GM21528 (cell line): ENCODE results near the gene ACER1.
"Not testable (repeated sequence)": the region's sequence is repeated elsewhere in the genome, so short reads cannot be mapped to it uniquely, and the experiment has no call there.

Experiments
- ATAC-seq: cut with Tn5 transposase; IDR thresholded peaks from one replicate; pipeline ENCODE4 v1.9.1; 2021; ENCODE audit warnings: mild to moderate bottlenecking, moderate library complexity; ENCODE audit not compliant: unreplicated experiment, low FRiP score

ACER1 gene

DNA sequence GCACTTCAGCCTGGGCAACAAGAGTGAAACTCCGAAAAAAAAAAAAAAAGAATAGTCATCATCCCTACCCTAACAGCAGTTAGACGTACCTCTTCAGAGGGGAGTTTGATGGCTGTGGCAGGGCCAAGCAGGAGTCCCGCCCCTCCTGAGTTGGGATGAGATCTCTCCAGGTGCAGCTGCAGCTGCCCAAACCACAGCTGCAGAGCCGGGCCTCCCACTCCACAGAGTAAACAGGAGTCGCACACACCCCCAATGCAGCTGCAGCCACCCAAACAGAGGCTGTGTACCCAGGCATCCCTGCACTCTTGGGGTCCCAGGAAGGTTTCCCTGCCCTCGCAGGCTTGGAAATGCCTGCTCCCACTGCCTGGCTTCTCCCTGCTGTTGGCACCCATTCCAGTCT lies 36.2 kb downstream of the ACER1 start:
- no peak for ATAC-seq

DNA sequence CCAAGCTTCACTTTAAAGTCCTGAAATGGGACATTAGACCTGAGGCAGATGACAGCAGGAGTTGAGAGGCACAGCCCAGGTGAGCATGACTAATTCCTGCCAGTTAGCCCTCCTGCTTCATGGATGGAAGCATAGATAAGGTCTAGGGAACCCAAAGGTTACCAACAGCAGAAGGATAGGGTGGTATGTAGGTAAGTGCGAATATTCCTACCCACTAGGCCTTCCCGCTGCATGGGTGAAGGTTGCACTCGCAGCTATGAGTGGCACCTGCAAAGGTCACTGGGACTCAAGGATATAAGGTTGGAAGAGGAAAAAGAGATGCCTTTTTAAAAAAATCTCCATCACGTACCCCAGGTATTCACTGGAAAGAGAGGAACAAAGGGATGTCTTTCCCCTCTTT lies 41.4 kb downstream of the ACER1 start:
- ATAC-seq: no peak

DNA sequence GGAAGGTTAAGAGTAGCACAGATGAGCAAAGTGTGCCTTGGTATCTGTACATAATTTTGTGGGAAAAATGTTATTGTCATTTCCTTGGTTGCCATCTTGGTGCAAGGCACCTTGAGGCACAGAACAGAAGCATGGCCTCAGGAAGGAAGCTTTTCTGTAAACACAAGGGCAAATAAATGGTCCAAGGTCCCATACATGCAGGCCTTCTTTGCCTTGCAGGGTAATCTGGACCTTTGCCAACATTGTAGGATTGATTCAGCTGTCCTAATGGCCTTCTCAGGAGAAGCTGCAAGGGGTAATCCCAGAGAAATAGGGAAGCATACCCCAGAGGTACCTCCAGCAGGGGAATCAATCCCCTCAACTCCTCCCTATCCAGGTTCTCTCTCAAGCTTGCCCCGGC lies 44.7 kb downstream of the ACER1 start:
- ATAC-seq: no peak

DNA sequence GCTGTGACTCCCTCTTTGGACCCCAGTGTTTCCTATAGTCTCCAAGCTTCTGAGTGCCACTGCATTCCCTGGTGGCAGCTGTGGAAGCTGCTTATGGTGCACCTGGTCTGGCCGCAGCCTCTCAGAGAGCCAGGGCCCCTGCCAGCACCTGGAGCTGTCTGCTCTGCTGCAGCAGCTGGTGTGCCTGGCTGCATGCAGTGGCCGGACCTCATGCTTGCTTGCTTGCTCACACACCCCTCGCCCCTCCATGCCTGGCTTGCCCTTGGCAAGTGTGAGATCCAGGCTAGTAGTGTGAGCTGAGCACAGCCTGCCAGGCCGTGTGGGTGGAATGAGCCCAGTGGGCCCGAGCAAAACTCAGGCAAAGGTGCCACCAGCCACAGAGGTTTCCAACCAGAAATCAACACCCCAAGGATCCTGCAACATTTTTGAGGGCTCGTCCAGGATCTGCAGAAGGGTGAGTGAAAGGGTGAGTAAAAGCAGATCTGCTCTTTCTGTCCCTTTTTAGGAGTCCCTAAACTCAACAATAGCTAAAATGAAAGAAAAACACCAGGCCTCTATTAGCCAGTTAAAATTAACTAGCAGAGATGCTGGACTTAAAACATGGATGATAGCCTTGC lies 46.0 kb downstream of the ACER1 start:
- no peak for ATAC-seq

DNA sequence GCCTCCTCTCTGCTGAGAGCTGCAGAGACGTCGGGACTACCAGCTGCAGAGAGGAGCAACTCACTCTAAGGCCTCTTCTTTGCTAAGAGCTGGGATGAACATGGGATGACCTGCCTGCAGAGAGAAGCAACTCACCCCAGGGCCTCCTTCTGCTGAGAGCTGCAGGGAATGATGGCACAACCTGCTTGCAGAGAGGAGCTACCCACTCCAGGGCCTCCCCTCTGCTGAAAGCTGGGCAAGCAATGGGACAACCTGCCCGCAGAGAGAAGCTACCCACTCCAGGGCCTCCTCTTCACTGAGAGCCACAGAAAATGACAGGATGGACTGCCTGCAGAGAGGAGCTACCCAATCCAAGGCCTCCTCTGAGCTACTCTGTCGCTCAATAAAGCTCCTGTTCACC lies 46.7 kb downstream of the ACER1 start:
- no peak for ATAC-seq

DNA sequence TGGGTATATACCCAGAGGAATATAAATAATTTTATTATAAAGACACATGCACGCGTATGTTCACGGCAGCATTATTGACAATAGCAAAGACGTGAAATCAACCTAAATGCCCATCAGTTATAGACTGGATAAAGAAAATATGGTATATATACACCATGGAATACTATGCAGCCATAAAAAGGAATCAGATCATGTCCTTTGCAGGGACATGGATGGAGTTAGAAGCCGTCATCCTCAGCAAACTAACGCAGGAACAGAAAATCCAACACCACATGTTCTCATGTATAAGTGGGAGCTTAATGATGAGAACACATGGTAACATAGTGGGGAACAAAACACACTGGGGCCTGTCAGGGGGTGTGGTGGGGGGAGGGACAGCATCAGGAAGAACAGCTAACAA lies 51.0 kb downstream of the ACER1 start:
- not testable (repeated sequence) for ATAC-seq

DNA sequence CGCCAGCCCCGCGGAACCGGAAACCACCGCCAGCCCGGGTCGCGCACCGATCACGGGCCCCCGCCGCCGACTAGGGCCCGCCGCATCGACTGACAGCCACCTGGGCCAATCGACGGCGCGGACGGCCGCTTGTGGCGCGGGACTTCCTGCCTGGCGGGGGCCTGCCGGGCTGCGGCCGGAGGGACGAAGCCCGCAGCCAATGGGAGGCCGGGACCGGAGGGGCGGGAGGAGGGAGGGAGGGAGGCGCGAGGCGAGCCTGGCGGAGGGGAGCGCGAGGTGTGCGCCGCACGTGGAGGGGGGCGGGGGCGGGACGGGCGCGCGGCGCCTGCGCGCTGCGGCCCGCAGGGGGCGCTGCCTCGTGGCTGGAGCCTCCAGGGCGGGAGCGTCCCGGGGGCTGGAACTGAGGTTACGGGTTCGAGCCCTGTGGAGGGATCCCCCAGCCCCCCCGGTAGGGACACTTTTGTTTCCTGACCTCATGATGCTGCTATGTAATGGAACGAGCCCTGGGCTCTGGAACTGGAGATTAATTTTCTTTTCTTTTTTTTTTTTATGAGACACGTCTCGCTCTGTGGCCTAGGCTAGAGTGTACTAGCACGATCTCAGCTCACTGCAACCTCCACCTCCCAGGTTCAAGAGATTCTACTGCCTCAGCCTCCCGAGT lies 53.4 kb downstream of the ACER1 start, which contains the start of gene MLLT1:
MLLT1 (minus strand) TSS at position 45 of the 661 bp plus-strand sequence. CDS start 191 bp downstream, outside the sequence.
- ATAC-seq: peak; percentile 75

DNA sequence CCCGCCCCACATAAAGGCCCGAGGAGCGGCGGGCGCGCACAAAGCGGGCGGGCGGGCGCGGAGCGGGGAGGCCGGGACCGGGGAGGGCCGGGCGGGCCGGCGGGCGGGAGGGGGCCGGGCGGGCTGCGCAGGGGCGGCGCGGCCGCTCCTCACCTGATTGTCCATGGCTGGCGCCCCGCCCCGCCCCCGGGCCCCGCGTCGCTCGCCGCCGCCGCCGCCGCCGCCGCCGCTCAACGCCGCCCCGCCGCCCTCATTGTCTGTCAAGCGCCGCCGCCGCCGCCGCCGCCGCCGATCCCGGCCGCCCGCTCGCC lies 53.8 kb downstream of the ACER1 start:
- peak; percentile 39 for ATAC-seq

DNA sequence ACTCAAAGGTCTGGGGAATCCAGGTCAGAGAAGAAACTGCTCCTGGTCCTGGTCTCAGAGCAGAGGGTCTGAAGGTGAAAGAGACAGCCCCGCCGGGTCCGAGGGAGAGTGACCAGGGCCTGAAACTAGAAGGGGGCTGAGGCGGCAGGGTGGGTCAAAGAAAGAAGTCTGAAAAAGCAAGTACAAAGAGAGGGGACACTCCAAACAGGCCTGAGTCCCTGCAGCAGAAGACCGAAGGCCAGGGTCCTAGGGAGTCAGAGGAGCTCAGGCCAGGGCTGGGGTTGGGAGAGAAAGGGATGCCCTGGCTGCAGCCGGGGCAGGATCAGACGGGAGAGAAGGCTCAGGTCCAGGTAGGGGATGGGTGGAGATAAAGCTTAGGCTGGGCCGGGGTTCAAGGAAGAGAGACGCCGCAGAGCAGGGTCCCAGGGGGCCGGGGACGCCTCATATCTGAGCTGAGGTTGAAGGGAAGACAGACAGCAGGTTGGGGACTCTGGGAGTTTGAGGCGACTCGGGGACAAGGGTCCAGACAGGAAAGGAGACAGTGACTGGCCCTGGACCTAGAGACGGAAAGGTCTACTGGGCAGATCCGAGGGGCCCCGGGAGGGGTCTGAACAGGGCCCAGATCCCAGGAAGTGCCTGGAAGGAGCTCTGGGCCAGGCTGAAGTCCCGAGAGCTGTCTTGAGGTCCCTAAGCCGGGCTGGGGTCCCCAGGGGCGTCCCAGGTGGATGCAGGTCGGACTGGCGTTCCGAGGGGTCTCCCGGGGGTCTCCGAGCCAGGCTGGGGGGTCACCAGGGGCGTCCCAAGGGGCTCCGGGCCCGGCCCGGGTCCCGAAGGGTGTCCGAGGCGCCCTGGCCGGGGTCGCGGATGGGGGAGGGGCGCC lies 54.4 kb downstream of the ACER1 start:
- ATAC-seq: peak; percentile 5

DNA sequence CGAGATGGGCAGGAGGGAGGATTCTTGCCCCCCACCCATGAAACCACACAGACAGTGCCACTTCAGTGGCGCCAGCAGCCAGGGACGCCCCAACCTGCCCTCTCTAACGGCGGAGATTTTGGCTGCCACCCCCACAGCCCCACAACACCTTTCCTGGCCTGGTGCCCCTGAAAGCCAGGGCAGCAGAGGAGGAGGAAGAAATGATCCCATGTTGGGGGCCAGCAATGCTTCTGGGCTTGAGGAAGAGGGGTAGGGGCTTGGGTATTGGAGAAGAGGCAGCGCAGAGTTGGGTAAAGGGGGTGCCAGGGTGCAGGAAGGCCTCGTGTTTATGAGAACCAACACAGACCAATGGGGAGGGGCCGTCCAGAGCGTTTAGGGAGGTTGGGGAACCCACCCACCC lies 55.4 kb downstream of the ACER1 start:
- no peak for ATAC-seq

DNA sequence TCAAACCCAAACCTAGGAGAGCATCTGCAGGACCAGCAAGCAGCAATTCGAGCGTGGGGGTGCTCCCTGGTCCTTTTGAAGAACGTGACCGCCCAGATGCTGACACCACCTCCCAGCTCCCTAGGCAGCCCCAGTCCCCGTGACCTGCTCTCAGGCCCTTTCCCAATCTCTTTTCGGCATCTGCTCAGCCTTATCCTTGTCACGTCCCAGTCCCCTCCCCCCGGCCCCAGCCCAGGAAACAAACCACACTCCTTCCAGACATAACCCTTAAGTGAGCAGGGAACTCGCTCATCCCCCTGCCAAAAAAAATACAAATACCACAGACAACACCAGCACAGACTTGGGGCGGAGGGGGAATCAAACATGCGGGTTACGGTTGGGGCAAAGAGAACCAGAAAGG lies 57.0 kb downstream of the ACER1 start:
- ATAC-seq: no peak

DNA sequence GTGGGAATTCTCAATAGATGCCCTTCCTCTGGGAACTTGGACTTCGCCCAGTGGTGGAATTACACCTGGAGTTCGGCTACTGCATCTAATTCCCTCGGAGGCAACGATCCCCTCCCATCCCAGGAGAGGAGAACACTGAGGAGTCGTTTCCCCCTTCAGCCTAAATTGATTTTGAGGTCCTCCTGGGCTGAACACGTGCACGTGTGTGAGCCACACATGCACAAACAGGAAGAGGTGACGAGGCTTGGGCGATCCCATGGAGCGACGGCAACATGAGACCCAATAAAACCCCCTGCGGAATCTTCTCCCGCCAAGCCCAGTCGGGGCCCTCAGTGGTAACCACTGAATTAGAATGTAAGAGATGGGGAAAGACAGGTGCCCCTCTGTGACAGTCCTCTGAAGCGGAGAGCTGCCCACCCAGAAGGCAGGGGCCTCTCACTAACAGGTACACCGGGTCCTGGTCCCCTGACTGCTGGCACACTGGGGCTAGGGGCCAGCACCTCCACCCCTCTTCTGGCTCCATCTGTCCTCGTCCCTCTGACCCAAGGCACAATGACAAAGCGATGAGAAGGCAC lies 58.2 kb downstream of the ACER1 start:
- ATAC-seq: no peak

DNA sequence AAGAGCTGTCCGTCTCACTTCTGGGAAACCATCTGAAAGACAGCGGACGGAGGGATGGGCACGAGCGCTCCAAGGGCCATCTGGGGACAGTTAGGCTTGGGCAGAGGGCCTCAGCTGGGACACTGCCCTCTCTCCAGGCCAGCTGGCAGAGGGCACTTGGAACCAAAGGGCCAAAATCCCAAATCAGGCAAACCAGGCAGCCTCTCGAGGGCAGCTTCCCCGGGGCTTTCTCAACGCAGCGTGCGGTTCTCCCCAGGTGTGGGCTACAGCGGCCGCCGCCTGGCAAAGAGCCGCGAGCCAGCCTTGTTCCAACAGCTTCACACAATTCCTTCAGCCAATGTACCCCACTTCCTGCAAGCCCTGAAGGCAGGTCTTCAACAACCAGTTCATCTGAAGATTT lies 58.7 kb downstream of the ACER1 start:
- no peak for ATAC-seq

DNA sequence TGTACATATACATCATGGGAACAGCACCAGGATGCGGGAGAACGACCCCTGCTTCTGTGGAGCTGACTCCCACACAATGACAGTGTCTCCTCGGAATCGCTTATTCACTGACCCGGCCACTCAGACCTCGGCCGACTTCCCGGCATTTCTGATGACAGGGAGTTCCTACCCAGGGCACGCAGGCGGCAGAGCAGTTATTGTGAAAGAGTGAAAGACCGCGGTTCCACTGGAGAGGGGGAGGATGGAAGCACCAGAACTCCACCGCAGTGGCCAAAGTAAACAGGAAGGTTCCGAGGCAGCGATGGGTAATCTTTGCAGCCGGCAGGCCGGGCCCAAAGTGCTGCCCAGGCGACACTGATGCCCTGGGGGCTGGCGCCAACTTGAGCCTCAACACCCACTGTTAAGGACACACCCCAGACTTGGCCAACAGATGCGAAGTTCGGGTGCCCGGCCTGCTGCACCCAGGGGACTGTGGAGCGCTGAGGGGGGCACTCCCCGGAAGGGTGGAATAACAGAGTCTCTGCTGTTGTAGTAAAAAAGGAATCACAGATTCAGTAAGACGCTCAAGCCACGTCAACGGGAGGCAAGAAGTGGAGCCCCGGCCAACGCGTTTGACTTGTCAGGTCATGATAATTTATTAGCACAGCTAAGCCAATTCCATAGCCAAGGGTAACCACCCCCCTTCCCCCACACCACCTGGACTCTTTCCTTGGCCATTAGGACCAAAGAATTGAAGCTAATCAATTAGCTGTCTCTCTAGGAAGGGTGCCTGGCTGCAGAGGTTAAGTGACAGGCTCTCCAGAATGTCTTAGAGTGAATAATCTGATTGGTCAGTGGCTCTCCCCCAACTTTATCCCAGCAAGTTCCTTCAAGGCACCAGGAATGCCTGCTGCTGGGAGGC lies 59.5 kb downstream of the ACER1 start:
- ATAC-seq: no peak

DNA sequence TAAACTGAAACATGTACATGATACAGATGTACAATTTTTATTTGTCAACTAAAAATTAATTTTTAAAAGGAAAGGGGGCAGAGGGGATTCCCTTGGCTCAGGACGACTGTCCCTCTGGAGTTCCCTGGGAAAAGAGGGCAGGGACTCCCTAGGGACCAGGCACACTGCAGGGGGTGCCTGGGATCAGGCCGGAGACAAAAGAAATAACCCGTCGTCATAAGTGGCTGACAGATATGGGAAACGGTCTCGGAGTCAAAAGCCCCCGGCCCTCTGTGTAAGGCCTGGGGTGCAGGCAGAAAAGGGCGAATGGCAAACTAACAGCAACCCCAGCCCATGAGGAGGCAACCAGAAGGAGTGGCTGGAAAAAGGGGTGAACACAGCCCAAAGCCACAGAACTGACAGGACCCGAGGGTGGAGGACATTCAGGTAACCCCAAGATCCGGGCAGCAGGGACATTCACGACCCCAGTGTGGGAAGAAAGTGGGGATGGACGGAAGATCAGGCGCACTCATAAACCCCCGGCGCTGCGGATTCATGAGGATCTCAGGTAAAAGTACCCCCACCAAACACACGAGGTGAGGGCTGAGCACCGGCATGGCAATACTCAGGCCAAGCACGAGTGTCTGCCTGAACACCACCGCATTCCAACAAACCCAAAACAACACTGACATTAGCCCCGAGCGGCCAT lies 60.4 kb downstream of the ACER1 start:
- no peak for ATAC-seq

DNA sequence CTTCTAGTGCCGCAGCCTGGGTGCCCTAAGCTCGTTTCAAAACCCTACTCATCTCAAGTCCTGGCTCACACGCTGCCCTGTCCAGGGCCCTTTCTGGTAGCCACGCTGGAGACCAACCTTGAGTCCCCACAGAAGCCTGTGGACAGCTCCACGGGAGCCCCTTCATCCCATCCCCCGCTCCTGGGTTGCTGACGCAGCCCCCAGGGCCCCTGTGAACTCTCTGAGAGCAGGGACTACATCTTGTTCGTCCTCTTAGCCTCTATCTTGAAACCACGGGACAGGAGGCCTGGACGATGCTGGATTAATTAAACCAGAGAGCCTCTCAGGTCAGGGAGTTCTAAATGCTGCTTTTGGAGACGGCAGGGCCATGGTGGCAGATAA lies 61.0 kb downstream of the ACER1 start:
- ATAC-seq: no peak

DNA sequence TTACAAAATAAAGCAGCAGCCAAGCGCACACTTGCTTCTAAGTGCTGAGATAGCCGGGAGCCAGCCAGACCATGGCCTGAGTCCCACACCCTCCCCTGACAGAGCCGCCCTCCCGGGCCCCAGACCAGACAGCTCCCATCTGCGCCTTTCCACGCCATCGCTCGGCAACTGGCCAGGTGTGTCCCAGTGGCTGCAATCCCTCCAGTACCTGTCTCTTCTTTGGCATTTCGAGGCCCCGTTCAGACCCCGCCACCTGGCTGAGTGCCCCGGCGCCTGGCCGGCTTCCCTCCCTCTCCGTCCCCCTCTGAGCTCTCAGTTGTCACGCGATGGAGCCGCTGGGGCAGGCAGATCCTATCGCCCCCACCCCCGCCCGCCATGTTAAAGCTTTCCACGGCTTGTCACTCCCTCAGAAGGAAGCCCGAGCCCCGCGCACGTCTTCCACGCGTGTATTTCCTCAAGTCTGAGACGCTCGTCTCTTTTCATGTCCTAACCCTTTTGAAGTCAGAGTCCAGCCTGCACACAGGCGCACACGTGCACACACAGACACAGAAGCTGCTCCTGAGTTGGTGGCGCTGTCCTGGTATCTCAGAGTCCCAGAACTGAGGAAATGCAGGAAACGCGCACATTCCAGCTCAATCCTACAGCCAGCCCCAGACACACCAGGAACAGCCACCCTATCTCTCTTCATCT lies 61.5 kb downstream of the ACER1 start:
- ATAC-seq: no peak

DNA sequence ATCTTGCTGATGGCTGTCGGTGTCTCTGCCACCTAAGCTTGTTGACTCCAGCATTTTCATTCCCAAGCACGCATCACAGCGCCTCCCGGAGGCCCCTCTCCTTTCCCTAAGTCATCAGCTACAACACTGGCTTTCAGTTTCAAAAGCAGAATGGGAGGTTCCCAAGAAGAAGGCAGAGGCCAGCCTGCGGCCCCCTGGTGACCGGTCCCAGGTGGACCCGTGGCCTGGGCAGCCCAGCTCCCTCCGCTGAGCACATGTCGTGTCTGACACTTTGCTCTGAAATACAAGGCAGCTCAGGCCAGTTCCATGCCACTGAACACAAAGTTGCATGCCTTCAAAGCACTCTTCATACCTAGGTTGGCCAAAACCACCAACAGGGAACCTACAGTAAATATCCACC lies 62.2 kb downstream of the ACER1 start:
- ATAC-seq: no peak

DNA sequence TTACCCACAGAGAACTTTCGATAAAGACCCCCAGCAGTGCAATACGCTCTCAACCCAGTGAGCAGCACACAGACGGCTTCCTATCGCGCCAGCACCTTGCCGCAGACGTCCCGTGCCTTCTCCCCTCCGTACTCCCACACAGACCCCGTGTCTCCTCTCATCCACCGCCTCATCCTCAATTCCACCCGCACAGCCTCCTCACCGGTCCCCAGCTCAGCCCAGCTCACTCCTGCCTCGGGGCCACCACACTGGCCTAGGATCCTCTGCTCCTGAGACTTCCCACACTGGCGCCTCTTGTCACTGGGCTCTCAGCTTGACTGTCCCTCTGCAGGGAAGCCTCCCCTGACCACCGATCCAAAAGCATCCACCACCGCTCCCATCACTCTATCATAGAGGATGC lies 62.6 kb downstream of the ACER1 start:
- no peak for ATAC-seq
